H1 (cell line): ENCODE data around the gene CORO2B. TPM values are rescaled to one million over a fixed set of nuclear protein-coding genes. Genes with fewer than 3 reads are reported as not detected.
A peak's percentile ranks its signal among the peaks of the same experiment; 100 is the strongest.

Experiments used
- CTCF ChIA-PET: fragments of 300-600 bp; sonication (Branson Sonifier 250); formaldehyde crosslinking; loops from one replicate; lab custom pipeline; 2021; ENCODE audit not compliant: partially characterized antibody; lab: Charles Lee
- POLR2A ChIA-PET: fragments of 300-600 bp; sonication (Branson Sonifier 250); formaldehyde crosslinking; loops from one replicate; lab custom pipeline; 2021; ENCODE audit warnings: inconsistent platforms; ENCODE audit not compliant: partially characterized antibody; lab: Charles Lee
- DNase-seq, 2 experiments: peaks; one replicate each; pipeline versions ENCODE4 v3.0.0 to v3.0.0-alpha.2; 2010 to 2022; ENCODE audit warnings: low spot score in 2 of 2, low read depth in 1 of 2, mixed read lengths in 1 of 2
- FAIRE-seq: peaks from 2 replicates; lab custom pipeline; 2011; peaks lifted over from hg19 to GRCh38; lab: Jason Lieb, UNC
- H2AFZ ChIP-seq: 2 replicates; pipeline ENCODE4 v1.8.1; 2012; ENCODE audit warnings: low read length, inconsistent platforms
- H2AK5ac ChIP-seq: 2 replicates; pipeline ENCODE4 v1.6.1; 2013; ENCODE audit warnings: low read depth, low read length
- H2BK120ac ChIP-seq: replicated peaks from 2 replicates; pipeline ENCODE3; 2013; ENCODE audit warnings: low read depth, low read length, inconsistent platforms
- H2BK12ac ChIP-seq: 2 replicates; pipeline ENCODE4 v1.6.1; 2013; ENCODE audit warnings: low read depth, low read length
- H2BK15ac ChIP-seq: 2 replicates; pipeline ENCODE4 v1.6.1; 2013; ENCODE audit warnings: low read length
- H2BK20ac ChIP-seq: 2 replicates; pipeline ENCODE4 v1.6.1; 2013; ENCODE audit warnings: low read length
- H2BK5ac ChIP-seq: 2 replicates; pipeline ENCODE4 v1.6.1; 2013; ENCODE audit warnings: low read depth, low read length
- H3K14ac ChIP-seq: 2 replicates; pipeline ENCODE4 v1.6.1; 2013; ENCODE audit warnings: inconsistent platforms; ENCODE audit not compliant: insufficient read length
- H3K18ac ChIP-seq: 2 replicates; pipeline ENCODE4 v1.6.1; 2013; ENCODE audit warnings: low read length; ENCODE audit errors: extremely low read depth
- H3K23ac ChIP-seq: 2 replicates; pipeline ENCODE4 v1.6.1; 2013; ENCODE audit warnings: inconsistent platforms; ENCODE audit not compliant: insufficient read length
- H3K23me2 ChIP-seq: 2 replicates; pipeline ENCODE4 v1.6.1; 2013; ENCODE audit warnings: low read depth, low read length
- H3K27ac ChIP-seq: 2 replicates; pipeline ENCODE4 v1.6.1; 2011; ENCODE audit warnings: low read depth, low read length, inconsistent platforms
- H3K27me3 ChIP-seq, 4 experiments: replicated peaks in 1 of 4; 1 replicate in 1 of 4; 2 replicates in 3 of 4; pipeline versions ENCODE4 v1.6.1 to v1.8.1; 2011 to 2013; ENCODE audit warnings: low read length in 3 of 4, mild to moderate bottlenecking in 3 of 4, inconsistent platforms in 2 of 4, mixed read lengths in 2 of 4, moderate library complexity in 1 of 4; ENCODE audit not compliant: control insufficient read depth in 3 of 4, insufficient read depth in 3 of 4; ENCODE audit errors: extremely low read depth in 1 of 4
- H3K36me3 ChIP-seq, 4 experiments: 2 replicates each; pipeline versions ENCODE4 v1.6.1 to v1.8.1; 2011 to 2013; ENCODE audit warnings: mild to moderate bottlenecking in 4 of 4, low read length in 3 of 4, moderate library complexity in 2 of 4, control low read depth in 1 of 4, inconsistent platforms in 1 of 4; ENCODE audit not compliant: insufficient read depth in 4 of 4, control insufficient read depth in 2 of 4
- H3K4ac ChIP-seq: replicated peaks from 2 replicates; pipeline ENCODE3; 2013; ENCODE audit warnings: low read length, low read depth, mixed read lengths, inconsistent platforms; ENCODE audit not compliant: insufficient read length
- H3K4me1 ChIP-seq, 4 experiments: replicated peaks in 1 of 4; 1 replicate in 1 of 4; 2 replicates in 3 of 4; pipeline versions ENCODE4 v1.6.1 to v1.8.1; 2011 to 2013; ENCODE audit warnings: low read length in 3 of 4, inconsistent platforms in 2 of 4, mixed read lengths in 1 of 4; ENCODE audit not compliant: insufficient read depth in 4 of 4, control insufficient read depth in 3 of 4
- H3K4me2 ChIP-seq, 2 experiments: 2 replicates each; pipeline versions ENCODE4 v1.6.1 to v1.8.1; 2011 to 2013; ENCODE audit warnings: low read depth in 2 of 2, low read length in 2 of 2, control low read depth in 1 of 2, inconsistent platforms in 1 of 2, mild to moderate bottlenecking in 1 of 2; ENCODE audit not compliant: insufficient read depth in 1 of 2
- H3K4me3 ChIP-seq, 4 experiments: fragments of 200-600, 300-600 bp in 1 of 4; sonication (generic), shearing (Covaris generic), sonication (Bioruptor Twin) in 1 of 4; 2 replicates each; pipeline versions ENCODE4 v1.5.1 to v1.8.1; 2011 to 2016; ENCODE audit warnings: low read length in 4 of 4, low read depth in 3 of 4, control low read depth in 2 of 4, inconsistent platforms in 2 of 4, mild to moderate bottlenecking in 2 of 4, mixed read lengths in 1 of 4, moderate library complexity in 1 of 4; ENCODE audit not compliant: insufficient read depth in 2 of 4; ENCODE audit errors: extremely low read depth in 1 of 4
- H3K56ac ChIP-seq: replicated peaks from 2 replicates; pipeline ENCODE3; 2013; ENCODE audit warnings: low read depth, mild to moderate bottlenecking, mixed read lengths, low read length, inconsistent platforms; ENCODE audit not compliant: insufficient read length
- H3K79me1 ChIP-seq: 2 replicates; pipeline ENCODE4 v1.6.1; 2013; ENCODE audit warnings: low read depth, low read length, control low read depth
- H3K79me2 ChIP-seq, 2 experiments: 2 replicates each; pipeline versions ENCODE4 v1.6.1 to v1.8.1; 2012 to 2013; ENCODE audit warnings: low read length in 2 of 2, mild to moderate bottlenecking in 2 of 2, inconsistent platforms in 1 of 2; ENCODE audit not compliant: insufficient read depth in 2 of 2, control insufficient read depth in 1 of 2
- H3K9ac ChIP-seq, 4 experiments: replicated peaks in 1 of 4; 1 replicate in 1 of 4; 2 replicates in 3 of 4; pipeline versions ENCODE4 v1.6.1 to v1.8.1; 2011 to 2013; ENCODE audit warnings: low read depth in 3 of 4, low read length in 3 of 4, control low read depth in 2 of 4, mild to moderate bottlenecking in 2 of 4, moderate library complexity in 2 of 4, inconsistent platforms in 1 of 4; ENCODE audit errors: extremely low read depth in 1 of 4
- H3K9me3 ChIP-seq, 2 experiments: 2 replicates each; pipeline versions ENCODE4 v1.6.1 to v1.8.1; 2012 to 2013; ENCODE audit warnings: mild to moderate bottlenecking in 2 of 2, moderate library complexity in 2 of 2, control low read depth in 1 of 2, inconsistent platforms in 1 of 2, low read depth in 1 of 2, low read length in 1 of 2, mixed read lengths in 1 of 2; ENCODE audit not compliant: insufficient read depth in 2 of 2
- H4K20me1 ChIP-seq, 2 experiments: replicated peaks in 1 of 2; 2 replicates each; pipeline versions ENCODE3 to v1.8.1; 2011 to 2013; ENCODE audit warnings: inconsistent platforms in 2 of 2, low read length in 2 of 2, mild to moderate bottlenecking in 1 of 2; ENCODE audit not compliant: insufficient read depth in 2 of 2, control insufficient read depth in 1 of 2
- H4K5ac ChIP-seq: 2 replicates; pipeline ENCODE4 v1.6.1; 2013; ENCODE audit warnings: low read length, low read depth, mixed read lengths, inconsistent platforms; ENCODE audit not compliant: insufficient read length
- H4K8ac ChIP-seq: 2 replicates; pipeline ENCODE4 v1.8.0; 2013; ENCODE audit warnings: mild to moderate bottlenecking, moderate library complexity, low read length, inconsistent platforms; ENCODE audit not compliant: insufficient read depth; ENCODE audit errors: extremely low read depth
- H4K91ac ChIP-seq: replicated peaks from 2 replicates; pipeline ENCODE3; 2013; ENCODE audit warnings: low read length, mixed read lengths, inconsistent platforms; ENCODE audit not compliant: insufficient read length
- FOSL1 ChIP-seq: IDR thresholded peaks from 2 replicates; pipeline ENCODE4 v1.6.1; 2011; ENCODE audit warnings: mild to moderate bottlenecking, low read depth, low read length, moderate library complexity; ENCODE audit not compliant: insufficient read depth
- KDM1A ChIP-seq: fragments of 200-600, 300-600 bp; sonication (generic); IDR thresholded peaks from 2 replicates; pipeline ENCODE4 v1.7.1; 2016; ENCODE audit warnings: mild to moderate bottlenecking, low read length, borderline replicate concordance
- KDM5A ChIP-seq: fragments of 200-600 bp; IDR thresholded peaks from 2 replicates; pipeline ENCODE4 v1.7.1; 2012; ENCODE audit warnings: mild to moderate bottlenecking, low read length, inconsistent platforms, mixed read lengths
- MAFK ChIP-seq: IDR thresholded peaks from 2 replicates; pipeline ENCODE4 v1.6.1; 2012; ENCODE audit warnings: low read depth, mild to moderate bottlenecking, improper control_type of control experiment, low read length
- RAD21 ChIP-seq, 2 experiments: IDR thresholded peaks in 1 of 2; conservative IDR thresholded peaks in 1 of 2; 2 replicates each; pipeline ENCODE4 v1.6.1; 2011; ENCODE audit warnings: low read depth in 2 of 2, low read length in 2 of 2, improper control_type of control experiment in 1 of 2, inconsistent platforms in 1 of 2, mild to moderate bottlenecking in 1 of 2, moderate library complexity in 1 of 2
- TEAD4 ChIP-seq: IDR thresholded peaks from 2 replicates; pipeline ENCODE4 v1.6.1; 2012; ENCODE audit warnings: low read depth, low read length, inconsistent platforms, mixed read lengths
- WGBS, 2 experiments: shearing (Covaris generic) in 1 of 2; methylation state at CpG; one replicate each; pipeline versions ENCODE4 v1.1.6 to v1.1.7; 2013 to 2015; ENCODE audit warnings: low lambda C conversion rate in 2 of 2, mixed read lengths in 2 of 2, inconsistent platforms in 1 of 2, low coverage in 1 of 2, missing lambda C conversion rate in 1 of 2; ENCODE audit not compliant: insufficient replicate concordance in 2 of 2, insufficient coverage in 1 of 2, insufficient read length in 1 of 2; ENCODE audit errors: extremely low coverage in 1 of 2, missing lambda C conversion rate in 1 of 2; 5-methylcytosine and 5-hydroxymethylcytosine counted together
- polyA plus RNA-seq, 7 experiments: library from polyadenylated mRNA; depleted of rRNA in 3 of 7; stranded (reverse) in 5 of 7; unstranded in 2 of 7; fragments of >200 nt in 5 of 7; fragments of 200-250 nt in 2 of 7; gene quantifications; 1 replicate in 5 of 7; 2 replicates in 1 of 7; 4 replicates in 1 of 7; pipeline versions ENCODE4 v1.2.1 to v1.2.3, GENCODE V29; 2011 to 2013; ENCODE audit warnings: missing spikeins in 2 of 7, mixed read lengths in 2 of 7
- total RNA-seq: library from RNA; stranded (reverse); fragmentation: NEBNext Ultra II Directional; extraction: Animal tissue kit (Norgen Biotek cat#: 25700); gene quantifications from 2 replicates; pipeline ENCODE4 v1.2.1, GENCODE V29; 2021

Gene CORO2B
- total and polyA plus RNA-seq, 2 of the 8 experiments (the other 6 are each of a cell fraction or from before 2014, with no cell fraction given) = 3.4 to 6.7 TPM

- H3K9me3 ChIP-seq = no peaks in the 10 kb centered on the region
- 89% methylated on average over 3 of the region's 3 CpGs; no CpG with 5 or more reads in 1 of the 2 experiments for WGBS, 2 experiments
- no peak overlapping the region for H3K56ac ChIP-seq
- no peak overlapping the region for H3K4ac ChIP-seq
- no peak overlapping the region for H3K4me2 ChIP-seq
- H2BK5ac ChIP-seq = no peak overlapping the region
- peaks cover 9 to 29% (median 11%) of the 10 kb centered on the region in 4 experiments; a peak in 6 of 7 replicates for H3K4me1 ChIP-seq
- H4K8ac ChIP-seq = no peak overlapping the region
- H3K4me3 ChIP-seq = no peak overlapping the region
- no peak overlapping the region for H3K23ac ChIP-seq
- ChIA-PET CTCF (interaction anchor here (1.0 to 6.5 kb wide), 10 partner anchors 10 to 108 kb away, joined by 3 to 42 read pairs (median 4); no protein-coding TSS in a partner anchor), POLR2A (interaction anchor here (0.7 kb wide), 1 partner anchor 75 kb away, joined by 3 read pairs; no protein-coding TSS in a partner anchor)
- no peaks in the 10 kb centered on the region; a peak in 1 of 7 replicates for H3K27me3 ChIP-seq
- H2AFZ ChIP-seq = no peak overlapping the region
- no peak for DNase-seq
- no peak overlapping the region for H2AK5ac ChIP-seq
- H3K36me3 ChIP-seq = no peaks in the 10 kb centered on the region
- H3K14ac ChIP-seq = no peak overlapping the region
- H2BK120ac ChIP-seq = no peak overlapping the region
- H2BK20ac ChIP-seq = no peak overlapping the region
- no peak overlapping the region for H2BK12ac ChIP-seq
- FAIRE-seq = no peak
- H2BK15ac ChIP-seq = no peak overlapping the region
- no peak overlapping the region for H3K18ac ChIP-seq
- no peaks in the 10 kb centered on the region for H3K79me1 ChIP-seq
- H3K9ac ChIP-seq = no peak overlapping the region
- H4K20me1 ChIP-seq = no peaks in the 10 kb centered on the region
- no peak overlapping the region for H4K5ac ChIP-seq
- H3K79me2 ChIP-seq = no peaks in the 10 kb centered on the region
- H3K27ac ChIP-seq = no peak overlapping the region
- no peak for TF ChIP-seq MAFK
- no peak for TF ChIP-seq FOSL1
- no peak for TF ChIP-seq RAD21 (IDR thresholded peaks at IDR 0.05 in 1 of 2, conservative IDR thresholded peaks at IDR 0.05 in 1 of 2; ENCODE audit: low read depth in 2 of 2, low read length in 2 of 2)
- TF ChIP-seq TEAD4 = peak; percentile 42
- no peak for TF ChIP-seq KDM5A
- TF ChIP-seq KDM1A = no peak
- TF ChIP-seq, all 59 proteins: peak for 1
- Histone ChIP-seq H3K23me2 (no peaks in the 10 kb centered on the region), H4K91ac (no peak overlapping the region)
Observed at GRCh38 chr15:68567345-68567744, 11.4 kb upstream of the CORO2B start.
